Trophoblast cell (in vitro differentiated cells and primary cell): ENCODE results near the gene TRAP1. TPM values are rescaled to one million over a fixed set of nuclear protein-coding genes. Genes with fewer than 3 reads are reported as not detected.

ENCODE experiments used
- DNase-seq, 2 donors: peaks; one replicate each; pipeline ENCODE4 v3.0.0-alpha.2; 2016
- H2AFZ ChIP-seq: 2 replicates; pipeline ENCODE4 v1.6.1; 2013; ENCODE audit warnings: low read length, moderate library complexity, mild to moderate bottlenecking; ENCODE audit not compliant: insufficient read depth, poor library complexity
- H2AK5ac ChIP-seq: 2 replicates; pipeline ENCODE4 v1.6.1; 2013; ENCODE audit warnings: mild to moderate bottlenecking, low read length
- H2BK120ac ChIP-seq: 2 replicates; pipeline ENCODE4 v1.6.1; 2013; ENCODE audit warnings: low read length, mild to moderate bottlenecking, moderate library complexity; ENCODE audit not compliant: insufficient read depth, poor library complexity
- H2BK12ac ChIP-seq: 2 replicates; pipeline ENCODE4 v1.6.1; 2013; ENCODE audit warnings: mild to moderate bottlenecking, low read length, moderate library complexity
- H2BK5ac ChIP-seq: 2 replicates; pipeline ENCODE4 v1.6.1; 2013; ENCODE audit warnings: low read length, low read depth, moderate library complexity, mild to moderate bottlenecking; ENCODE audit not compliant: poor library complexity
- H3K14ac ChIP-seq: 2 replicates; pipeline ENCODE4 v1.6.1; 2013; ENCODE audit warnings: mild to moderate bottlenecking, low read length
- H3K18ac ChIP-seq: 2 replicates; pipeline ENCODE4 v1.6.1; 2013; ENCODE audit warnings: mild to moderate bottlenecking, low read length
- H3K23ac ChIP-seq: 2 replicates; pipeline ENCODE4 v1.6.1; 2013; ENCODE audit warnings: low read length
- H3K27ac ChIP-seq: 2 replicates; pipeline ENCODE4 v1.5.1; 2013; ENCODE audit warnings: low read depth, mild to moderate bottlenecking, inconsistent platforms, low read length, moderate library complexity
- H3K27me3 ChIP-seq: 2 replicates; pipeline ENCODE4 v1.6.1; 2013; ENCODE audit warnings: inconsistent platforms, mild to moderate bottlenecking, low read length, moderate library complexity; ENCODE audit not compliant: insufficient read depth
- H3K36me3 ChIP-seq, 2 experiments: 1 replicate in 1 of 2; 2 replicates in 1 of 2; pipeline ENCODE4 v1.6.1; 2013; ENCODE audit warnings: low read length in 2 of 2, mild to moderate bottlenecking in 2 of 2, moderate library complexity in 1 of 2; ENCODE audit not compliant: insufficient read depth in 2 of 2, control insufficient read depth in 1 of 2
- H3K4ac ChIP-seq: 2 replicates; pipeline ENCODE4 v1.6.1; 2013; ENCODE audit warnings: low read depth, mild to moderate bottlenecking, low read length, moderate library complexity
- H3K4me1 ChIP-seq, 2 experiments: 1 replicate in 1 of 2; 2 replicates in 1 of 2; pipeline ENCODE4 v1.6.1; 2013; ENCODE audit warnings: low read length in 2 of 2, mild to moderate bottlenecking in 2 of 2, moderate library complexity in 1 of 2; ENCODE audit not compliant: insufficient read depth in 2 of 2, control insufficient read depth in 1 of 2
- H3K4me2 ChIP-seq: 2 replicates; pipeline ENCODE4 v1.6.1; 2013; ENCODE audit warnings: inconsistent platforms, mild to moderate bottlenecking, low read length, moderate library complexity
- H3K4me3 ChIP-seq: 2 replicates; pipeline ENCODE4 v1.5.1; 2013; ENCODE audit warnings: mild to moderate bottlenecking, low read depth, low read length, inconsistent platforms
- H3K79me1 ChIP-seq: one replicate; pipeline ENCODE4 v1.6.1; 2013; ENCODE audit warnings: low read length
- H3K79me2 ChIP-seq: 2 replicates; pipeline ENCODE4 v1.6.1; 2013; ENCODE audit warnings: low read length, mild to moderate bottlenecking; ENCODE audit not compliant: control insufficient read depth, insufficient read depth, poor library complexity
- H3K9ac ChIP-seq: 2 replicates; pipeline ENCODE4 v1.6.1; 2013; ENCODE audit warnings: mild to moderate bottlenecking, low read length
- H3K9me3 ChIP-seq: 2 replicates; pipeline ENCODE4 v1.6.1; 2013; ENCODE audit warnings: low read depth, mild to moderate bottlenecking, control low read depth, inconsistent platforms, low read length; ENCODE audit not compliant: insufficient read depth
- H4K12ac ChIP-seq: 2 replicates; pipeline ENCODE4 v1.6.1; 2013; ENCODE audit warnings: low read depth, mild to moderate bottlenecking, low read length, moderate library complexity
- H4K8ac ChIP-seq: 2 replicates; pipeline ENCODE4 v1.6.1; 2013; ENCODE audit warnings: low read depth, mild to moderate bottlenecking, low read length, moderate library complexity
- H4K91ac ChIP-seq: one replicate; pipeline ENCODE4 v1.6.1; 2013; ENCODE audit warnings: low read depth, mild to moderate bottlenecking, low read length, moderate library complexity
- WGBS: extraction: QIAGEN DNeasy Blood & Tissue Kit; methylation state at CpG from one replicate; pipeline ENCODE4 v1.1.7; 2013; ENCODE audit warnings: missing lambda C conversion rate; ENCODE audit not compliant: insufficient read length, insufficient coverage; ENCODE audit errors: extremely low coverage; 5-methylcytosine and 5-hydroxymethylcytosine counted together
- polyA plus RNA-seq: library from polyadenylated mRNA; stranded (reverse); fragments of 200-250 nt; gene quantifications from 2 replicates; pipeline ENCODE4 v1.2.3, GENCODE V29; 2013

TRAP1 gene
- polyA plus RNA-seq: 79.9 and 81.1 TPM in 2 replicates

- DNase-seq: peak; percentile 86 to 96
- Histone ChIP-seq H3K14ac (peak within 1 kb of the TSS; percentile 99), H2AFZ (peak within 1 kb of the TSS; percentile 100), H3K9me3 (peaks cover 4% of the 10 kb centered on the region), H2AK5ac (peak within 1 kb of the TSS; percentile 61), H3K18ac (peak within 1 kb of the TSS; percentile 99), H4K12ac (peak within 1 kb of the TSS; percentile 99), H3K27ac (no peak within 1 kb of the TSS), H3K79me1 (peaks cover 10% of the 10 kb centered on the region), H3K4me2 (peak within 1 kb of the TSS; percentile 79), H4K8ac (peak within 1 kb of the TSS; percentile 100), H3K4me1 (peaks cover 0 to 8% of the 10 kb centered on the region in 2 experiments), H4K91ac (peak within 1 kb of the TSS; percentile 98), H2BK5ac (peak within 1 kb of the TSS; percentile 87), H2BK12ac (no peak within 1 kb of the TSS), H3K79me2 (peaks cover 10% of the 10 kb centered on the region), H3K23ac (no peak within 1 kb of the TSS), H3K27me3 (no peaks in the 10 kb centered on the region), H3K9ac (peak within 1 kb of the TSS; percentile 85), H3K36me3 (peaks cover 0 to 5% of the 10 kb centered on the region in 2 experiments), H3K4ac (peak within 1 kb of the TSS; percentile 95), H2BK120ac (peak within 1 kb of the TSS; percentile 94), H3K4me3 (peak within 1 kb of the TSS; percentile 91)
- no CpG with 5 or more reads among the region's 95 CpGs for whole genome bisulfite sequencing
Observed at GRCh38 chr16:3717235-3718018, at the start of gene TRAP1. TRAP1 (minus strand) TSS chr16:3717524; CDS start chr16:3717508, 16 bp downstream.

DNA sequence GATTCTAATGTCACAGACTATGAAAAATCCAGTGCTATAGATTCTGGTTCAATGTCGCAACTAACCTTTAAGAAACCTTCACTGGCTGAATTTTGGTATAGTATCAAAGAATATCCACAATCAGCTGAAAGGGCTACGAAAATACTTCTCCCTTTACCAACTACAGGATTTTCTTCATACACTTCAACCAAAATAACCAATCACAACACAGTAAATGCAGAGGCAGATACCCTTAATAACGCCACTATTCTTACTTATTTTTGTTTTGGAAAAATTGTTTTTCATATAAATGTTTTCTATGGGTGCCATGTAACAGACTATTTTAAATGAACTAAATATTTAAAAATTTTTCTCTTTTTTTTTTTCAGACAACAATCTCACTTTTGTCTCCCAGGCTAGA lies 48.9 kb upstream of the TRAP1 start:
- Histone ChIP-seq H3K4me2 (no peak overlapping the region), H2BK120ac (no peak overlapping the region), H3K27ac (no peak overlapping the region), H4K8ac (no peak overlapping the region), H3K23ac (no peak overlapping the region), H3K9me3 (no peaks in the 10 kb centered on the region), H3K79me1 (no peaks in the 10 kb centered on the region), H3K4ac (no peak overlapping the region), H3K14ac (no peak overlapping the region), H4K12ac (no peak overlapping the region), H2AK5ac (no peak overlapping the region), H3K4me1 (peaks cover 0 to 3% of the 10 kb centered on the region in 2 experiments), H3K9ac (no peak overlapping the region), H4K91ac (no peak overlapping the region), H3K79me2 (no peaks in the 10 kb centered on the region), H3K18ac (no peak overlapping the region), H2BK12ac (no peak overlapping the region), H3K36me3 (peaks cover 51 to 54% of the 10 kb centered on the region in 2 experiments), H2AFZ (no peak overlapping the region), H2BK5ac (no peak overlapping the region), H3K4me3 (no peak overlapping the region), H3K27me3 (no peaks in the 10 kb centered on the region)
- no peak for DNase-seq
- WGBS: no CpG with 5 or more reads among the region's 3 CpGs

DNA sequence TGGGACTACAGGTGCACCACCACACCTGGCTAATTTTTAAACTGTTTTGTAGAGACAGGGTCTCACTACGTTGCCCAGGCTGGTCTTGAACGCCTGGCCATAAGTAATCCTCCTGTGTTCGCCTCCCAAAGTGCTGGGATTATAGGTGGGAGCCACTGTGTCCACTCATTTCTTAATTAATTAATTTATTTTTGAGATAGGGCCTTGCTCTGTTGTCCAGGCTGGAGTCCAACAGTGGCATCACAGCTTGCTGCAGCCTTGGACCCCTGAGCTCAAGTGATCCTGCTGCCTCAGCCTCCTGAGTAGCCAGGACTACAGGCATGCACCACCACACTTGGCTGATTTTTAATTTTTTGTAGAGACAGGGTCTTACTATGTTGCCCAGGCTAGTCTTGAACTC lies 47.1 kb upstream of the TRAP1 start:
- Histone ChIP-seq H2BK120ac (no peak overlapping the region), H3K9me3 (no peaks in the 10 kb centered on the region), H3K79me1 (no peaks in the 10 kb centered on the region), H2BK12ac (no peak overlapping the region), H3K14ac (no peak overlapping the region), H4K91ac (no peak overlapping the region), H2BK5ac (no peak overlapping the region), H3K18ac (no peak overlapping the region), H4K12ac (no peak overlapping the region), H3K4me1 (peaks cover 0 to 3% of the 10 kb centered on the region in 2 experiments), H3K4me2 (no peak overlapping the region), H3K4me3 (no peak overlapping the region), H3K4ac (no peak overlapping the region), H4K8ac (no peak overlapping the region), H2AFZ (no peak overlapping the region), H3K9ac (no peak overlapping the region), H3K27me3 (no peaks in the 10 kb centered on the region), H2AK5ac (no peak overlapping the region), H3K27ac (no peak overlapping the region), H3K23ac (no peak overlapping the region), H3K79me2 (no peaks in the 10 kb centered on the region), H3K36me3 (peaks cover 42 to 48% of the 10 kb centered on the region in 2 experiments)
- WGBS: no CpG with 5 or more reads among the region's 3 CpGs
- DNase-seq: no peak

GRCh38 chr16:3762107-3762750 lies 44.9 kb upstream of the TRAP1 start:
- H3K14ac ChIP-seq: no peak overlapping the region
- no peak overlapping the region for H2BK120ac ChIP-seq
- no peak overlapping the region for H3K18ac ChIP-seq
- H3K4me2 ChIP-seq: no peak overlapping the region
- H2BK12ac ChIP-seq: no peak overlapping the region
- H3K4ac ChIP-seq: no peak overlapping the region
- H4K91ac ChIP-seq: no peak overlapping the region
- H4K12ac ChIP-seq: no peak overlapping the region
- no peaks in the 10 kb centered on the region for H3K79me1 ChIP-seq
- no peaks in the 10 kb centered on the region for H3K9me3 ChIP-seq
- WGBS: no CpG with 5 or more reads among the region's 25 CpGs
- no peak for DNase-seq
- H3K23ac ChIP-seq: no peak overlapping the region
- no peak overlapping the region for H3K4me3 ChIP-seq
- H3K79me2 ChIP-seq: no peaks in the 10 kb centered on the region
- H2BK5ac ChIP-seq: no peak overlapping the region
- H2AK5ac ChIP-seq: no peak overlapping the region
- H3K36me3 ChIP-seq: peaks cover 45 to 46% of the 10 kb centered on the region in 2 experiments
- H3K4me1 ChIP-seq: peaks cover 0 to 3% of the 10 kb centered on the region in 2 experiments
- H3K27me3 ChIP-seq: no peaks in the 10 kb centered on the region
- no peak overlapping the region for H2AFZ ChIP-seq
- no peak overlapping the region for H4K8ac ChIP-seq
- H3K27ac ChIP-seq: no peak overlapping the region
- H3K9ac ChIP-seq: no peak overlapping the region
